ENCODE data around the gene DAB2IP. TPM values are rescaled to one million over a fixed set of nuclear protein-coding genes. Genes with fewer than 3 reads are reported as not detected.

DAB2IP gene
- total RNA-seq, 1 experiment from 2014 or later, result 56.3 TPM

GRCh38 chr9:121800376-121800775 is 148.9 kb downstream of the DAB2IP start:
- H3K36me3 Mint-ChIP-seq (ENCODE audit: insufficient read depth, unreplicated experiment), result no peaks in the 10 kb centered on the region
- no peaks in the 10 kb centered on the region for H3K4me1 Mint-ChIP-seq (ENCODE audit: low read depth, unreplicated experiment)
- no peak for DNase-seq
- intact Hi-C loops (cut with micrococcal nuclease; ENCODE audit: unreplicated experiment), result no loop called here
- H3K27ac Mint-ChIP-seq (ENCODE audit: unreplicated experiment), result no peak overlapping the region
- TF ChIP-seq CTCF (IDR thresholded peaks at IDR 0.05; ENCODE audit: unreplicated experiment), result no peak
- CTCF ChIA-PET, result no interaction called here
- no peaks in the 10 kb centered on the region for H3K9me3 Mint-ChIP-seq (ENCODE audit: low read depth, unreplicated experiment)
- no peaks in the 10 kb centered on the region for H3K27me3 Mint-ChIP-seq (ENCODE audit: unreplicated experiment)
- no TSS peak for BruUV-seq (replicated peaks)
- no peak overlapping the region for H3K4me3 Mint-ChIP-seq (ENCODE audit: low read depth, unreplicated experiment)

- Mint-ChIP-seq H3K4me1 (ENCODE audit: low read depth, unreplicated experiment) (no peaks in the 10 kb centered on the region), H3K27me3 (ENCODE audit: unreplicated experiment) (no peaks in the 10 kb centered on the region), H3K36me3 (ENCODE audit: insufficient read depth, unreplicated experiment) (no peaks in the 10 kb centered on the region), H3K27ac (ENCODE audit: unreplicated experiment) (no peak overlapping the region), H3K4me3 (ENCODE audit: low read depth, unreplicated experiment) (no peak overlapping the region), H3K9me3 (ENCODE audit: low read depth, unreplicated experiment) (no peaks in the 10 kb centered on the region)
- BruUV-seq (replicated peaks), result no TSS peak
- no peak for DNase-seq
- intact Hi-C loops (cut with micrococcal nuclease; ENCODE audit: unreplicated experiment), result no loop called here
- TF ChIP-seq CTCF (IDR thresholded peaks at IDR 0.05; ENCODE audit: unreplicated experiment), result no peak
- CTCF ChIA-PET, result no interaction called here
Measured at GRCh38 chr9:121801579-121801978, 150.1 kb downstream of the DAB2IP start.

GRCh38 chr9:121802753-121803152 is 151.3 kb downstream of the DAB2IP start:
- no peaks in the 10 kb centered on the region for H3K27me3 Mint-ChIP-seq (ENCODE audit: unreplicated experiment)
- H3K9me3 Mint-ChIP-seq (ENCODE audit: low read depth, unreplicated experiment), result no peaks in the 10 kb centered on the region
- no peaks in the 10 kb centered on the region for H3K36me3 Mint-ChIP-seq (ENCODE audit: insufficient read depth, unreplicated experiment)
- intact Hi-C loops (cut with micrococcal nuclease; ENCODE audit: unreplicated experiment), result no loop called here
- H3K27ac Mint-ChIP-seq (ENCODE audit: unreplicated experiment), result no peak overlapping the region
- no peak for TF ChIP-seq CTCF (IDR thresholded peaks at IDR 0.05; ENCODE audit: unreplicated experiment)
- CTCF ChIA-PET, result no interaction called here
- DNase-seq, result no peak
- no TSS peak for BruUV-seq (replicated peaks)
- no peaks in the 10 kb centered on the region for H3K4me1 Mint-ChIP-seq (ENCODE audit: low read depth, unreplicated experiment)
- no peak overlapping the region for H3K4me3 Mint-ChIP-seq (ENCODE audit: low read depth, unreplicated experiment)

GRCh38 chr9:121807069-121807822 is 155.8 kb downstream of the DAB2IP start:
- Mint-ChIP-seq H3K27ac (ENCODE audit: unreplicated experiment) (no peak overlapping the region), H3K4me3 (ENCODE audit: low read depth, unreplicated experiment) (no peak overlapping the region), H3K4me1 (ENCODE audit: low read depth, unreplicated experiment) (no peaks in the 10 kb centered on the region), H3K27me3 (ENCODE audit: unreplicated experiment) (no peaks in the 10 kb centered on the region), H3K9me3 (ENCODE audit: low read depth, unreplicated experiment) (no peaks in the 10 kb centered on the region), H3K36me3 (ENCODE audit: insufficient read depth, unreplicated experiment) (no peaks in the 10 kb centered on the region)
- CTCF ChIA-PET, result no interaction called here
- intact Hi-C loops (cut with micrococcal nuclease; ENCODE audit: unreplicated experiment), result no loop called here
- no peak for TF ChIP-seq CTCF (IDR thresholded peaks at IDR 0.05; ENCODE audit: unreplicated experiment)
- BruUV-seq (replicated peaks), result no TSS peak
- DNase-seq, result no peak

Data from Calu3 (cell line).